ENCODE measurements around the gene CARS1.

CARS1 gene

GRCh38 chr11:3086114-3086513 is 28.9 kb upstream of the CARS1 start:
- Histone ChIP-seq H3K9me3 (replicated peaks; ENCODE audit: insufficient read depth, low read length) (no peaks in the 10 kb centered on the region), H3K9ac (ENCODE audit: low read length) (no peak overlapping the region), H3K9me2 (replicated peaks; ENCODE audit: insufficient read depth, low read length) (no peaks in the 10 kb centered on the region), H3K36me3 (replicated peaks; ENCODE audit: insufficient read depth, low read length) (no peaks in the 10 kb centered on the region), H3K4me3 (ENCODE audit: low read length) (no peak overlapping the region), H2AFZ (ENCODE audit: low read length) (no peak overlapping the region), H4K20me1 (ENCODE audit: insufficient read depth, low read length) (no peaks in the 10 kb centered on the region), H3K4me2 (ENCODE audit: low read depth, low read length) (no peak overlapping the region), H3K4me1 (ENCODE audit: low read length) (no peaks in the 10 kb centered on the region), H3F3A (ENCODE audit: insufficient read depth, low read length) (no peaks in the 10 kb centered on the region), H3K27me3 (replicated peaks; ENCODE audit: insufficient read depth, low read length) (no peaks in the 10 kb centered on the region), H3K27ac (ENCODE audit: low read length) (no peak overlapping the region), H3K79me2 (ENCODE audit: low read length) (no peaks in the 10 kb centered on the region)
- TF ChIP-seq EZH2 (optimal IDR thresholded peaks at IDR 0.05; ENCODE audit: low read depth, low read length) (no peak), EZH2phosphoT487 (IDR thresholded peaks at IDR 0.05; ENCODE audit: low read length) (no peak)
- TF ChIP-seq, protein P1, sequence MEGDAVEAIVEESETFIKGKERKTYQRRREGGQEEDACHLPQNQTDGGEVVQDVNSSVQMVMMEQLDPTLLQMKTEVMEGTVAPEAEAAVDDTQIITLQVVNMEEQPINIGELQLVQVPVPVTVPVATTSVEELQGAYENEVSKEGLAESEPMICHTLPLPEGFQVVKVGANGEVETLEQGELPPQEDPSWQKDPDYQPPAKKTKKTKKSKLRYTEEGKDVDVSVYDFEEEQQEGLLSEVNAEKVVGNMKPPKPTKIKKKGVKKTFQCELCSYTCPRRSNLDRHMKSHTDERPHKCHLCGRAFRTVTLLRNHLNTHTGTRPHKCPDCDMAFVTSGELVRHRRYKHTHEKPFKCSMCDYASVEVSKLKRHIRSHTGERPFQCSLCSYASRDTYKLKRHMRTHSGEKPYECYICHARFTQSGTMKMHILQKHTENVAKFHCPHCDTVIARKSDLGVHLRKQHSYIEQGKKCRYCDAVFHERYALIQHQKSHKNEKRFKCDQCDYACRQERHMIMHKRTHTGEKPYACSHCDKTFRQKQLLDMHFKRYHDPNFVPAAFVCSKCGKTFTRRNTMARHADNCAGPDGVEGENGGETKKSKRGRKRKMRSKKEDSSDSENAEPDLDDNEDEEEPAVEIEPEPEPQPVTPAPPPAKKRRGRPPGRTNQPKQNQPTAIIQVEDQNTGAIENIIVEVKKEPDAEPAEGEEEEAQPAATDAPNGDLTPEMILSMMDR (IDR thresholded peaks at IDR 0.05; ENCODE audit: low read length), result no peak
- no peak for DNase-seq

GRCh38 chr11:3085052-3085451 is 27.8 kb upstream of the CARS1 start:
- no peak overlapping the region for H3K9ac ChIP-seq (ENCODE audit: low read length)
- H3K9me3 ChIP-seq (replicated peaks; ENCODE audit: insufficient read depth, low read length), result no peaks in the 10 kb centered on the region
- no peaks in the 10 kb centered on the region for H3K27me3 ChIP-seq (replicated peaks; ENCODE audit: insufficient read depth, low read length)
- DNase-seq, result no peak
- H3K4me2 ChIP-seq (ENCODE audit: low read depth, low read length), result no peak overlapping the region
- no peak overlapping the region for H3K4me3 ChIP-seq (ENCODE audit: low read length)
- no peaks in the 10 kb centered on the region for H3K9me2 ChIP-seq (replicated peaks; ENCODE audit: insufficient read depth, low read length)
- no peak overlapping the region for H3K27ac ChIP-seq (ENCODE audit: low read length)
- no peaks in the 10 kb centered on the region for H3F3A ChIP-seq (ENCODE audit: insufficient read depth, low read length)
- H3K36me3 ChIP-seq (replicated peaks; ENCODE audit: insufficient read depth, low read length), result no peaks in the 10 kb centered on the region
- no peaks in the 10 kb centered on the region for H4K20me1 ChIP-seq (ENCODE audit: insufficient read depth, low read length)
- H2AFZ ChIP-seq (ENCODE audit: low read length), result no peak overlapping the region
- no peak for TF ChIP-seq EZH2 (optimal IDR thresholded peaks at IDR 0.05; ENCODE audit: low read depth, low read length)
- TF ChIP-seq, protein P1 (IDR thresholded peaks at IDR 0.05; ENCODE audit: low read length), result no peak
- TF ChIP-seq EZH2phosphoT487 (IDR thresholded peaks at IDR 0.05; ENCODE audit: low read length), result no peak
- no peaks in the 10 kb centered on the region for H3K4me1 ChIP-seq (ENCODE audit: low read length)
- no peaks in the 10 kb centered on the region for H3K79me2 ChIP-seq (ENCODE audit: low read length)

- Histone ChIP-seq H4K20me1 (ENCODE audit: insufficient read depth, low read length) (no peaks in the 10 kb centered on the region), H3K27ac (ENCODE audit: low read length) (no peak overlapping the region), H3K79me2 (ENCODE audit: low read length) (no peaks in the 10 kb centered on the region), H3K9ac (ENCODE audit: low read length) (no peak overlapping the region), H3K4me2 (ENCODE audit: low read depth, low read length) (no peak overlapping the region), H3K27me3 (replicated peaks; ENCODE audit: insufficient read depth, low read length) (no peaks in the 10 kb centered on the region), H3K9me2 (replicated peaks; ENCODE audit: insufficient read depth, low read length) (no peaks in the 10 kb centered on the region), H3K4me1 (ENCODE audit: low read length) (no peaks in the 10 kb centered on the region), H3F3A (ENCODE audit: insufficient read depth, low read length) (no peaks in the 10 kb centered on the region), H3K36me3 (replicated peaks; ENCODE audit: insufficient read depth, low read length) (no peaks in the 10 kb centered on the region), H2AFZ (ENCODE audit: low read length) (no peak overlapping the region), H3K4me3 (ENCODE audit: low read length) (no peak overlapping the region), H3K9me3 (replicated peaks; ENCODE audit: insufficient read depth, low read length) (no peaks in the 10 kb centered on the region)
- DNase-seq, result no peak
- TF ChIP-seq EZH2 (optimal IDR thresholded peaks at IDR 0.05; ENCODE audit: low read depth, low read length), result no peak
- no peak for TF ChIP-seq EZH2phosphoT487 (IDR thresholded peaks at IDR 0.05; ENCODE audit: low read length)
- TF ChIP-seq, protein P1 (IDR thresholded peaks at IDR 0.05; ENCODE audit: low read length), result no peak
Measured at GRCh38 chr11:3083321-3083720, 26.1 kb upstream of the CARS1 start.
